Endodermal cell (in vitro differentiated cells): Measurements from ENCODE around the gene DSTN. TPM values are rescaled to one million over a fixed set of nuclear protein-coding genes. Genes with fewer than 3 reads are reported as not detected.

Source experiments
- DNase-seq: peaks from one replicate; pipeline ENCODE4 v3.0.0-alpha.2; 2017
- H3K27ac ChIP-seq: 2 replicates; pipeline ENCODE4 v1.5.1; 2013; ENCODE audit warnings: mild to moderate bottlenecking, low read depth, low read length, moderate library complexity
- H3K27me3 ChIP-seq: 2 replicates; pipeline ENCODE4 v1.6.1; 2013; ENCODE audit warnings: mild to moderate bottlenecking, low read length, moderate library complexity; ENCODE audit not compliant: insufficient read depth, control insufficient read depth, poor library complexity, severe bottlenecking
- H3K36me3 ChIP-seq: 2 replicates; pipeline ENCODE4 v1.7.0; 2013; ENCODE audit warnings: mild to moderate bottlenecking, low read length, moderate library complexity; ENCODE audit not compliant: control insufficient read depth, insufficient read depth
- H3K4me1 ChIP-seq: one replicate; pipeline ENCODE4 v1.7.0; 2013; ENCODE audit warnings: low read length; ENCODE audit not compliant: control insufficient read depth, insufficient read depth
- H3K4me3 ChIP-seq: 2 replicates; pipeline ENCODE4 v1.5.1; 2013; ENCODE audit warnings: mild to moderate bottlenecking, low read length, moderate library complexity
- H3K9ac ChIP-seq: 2 replicates; pipeline ENCODE4 v1.6.1; 2013; ENCODE audit warnings: mild to moderate bottlenecking, low read length, moderate library complexity; ENCODE audit not compliant: poor library complexity, severe bottlenecking; ENCODE audit errors: extremely low read depth
- H3K9me3 ChIP-seq: 2 replicates; pipeline ENCODE4 v1.6.1; 2013; ENCODE audit warnings: mild to moderate bottlenecking, low read length, moderate library complexity; ENCODE audit not compliant: control insufficient read depth
- H3K27ac Mint-ChIP-seq: 2 replicates; pipeline ENCODE4 v1.8.0; 2020; ENCODE audit warnings: mixed read lengths
- H3K27me3 Mint-ChIP-seq: 2 replicates; pipeline ENCODE4 v1.8.0; 2021; ENCODE audit warnings: mild to moderate bottlenecking, mixed read lengths; ENCODE audit not compliant: insufficient read depth
- H3K36me3 Mint-ChIP-seq: 2 replicates; pipeline ENCODE4 v1.8.0; 2020; ENCODE audit warnings: low read depth, mixed read lengths
- H3K4me1 Mint-ChIP-seq: 2 replicates; pipeline ENCODE4 v1.8.0; 2020; ENCODE audit warnings: mixed read lengths
- H3K4me3 Mint-ChIP-seq: 2 replicates; pipeline ENCODE4 v1.8.0; 2020; ENCODE audit warnings: mild to moderate bottlenecking, moderate library complexity, mixed read lengths
- H3K9me3 Mint-ChIP-seq: 2 replicates; pipeline ENCODE4 v1.8.0; 2020; ENCODE audit warnings: mild to moderate bottlenecking, mixed read lengths
- CTCF ChIP-seq: fragments of 200-600 bp; sonication (generic); conservative IDR thresholded peaks from 2 replicates; pipeline ENCODE4 v1.5.0; 2021; ENCODE audit warnings: antibody characterized with exemption, mild to moderate bottlenecking
- WGBS, 2 experiments: methylation state at CpG; one replicate each; pipeline versions ENCODE4 v1.1.5 to v1.1.7; 2013; ENCODE audit warnings: missing lambda C conversion rate in 2 of 2, mixed read lengths in 1 of 2; ENCODE audit not compliant: insufficient coverage in 1 of 2, insufficient read length in 1 of 2; 5-methylcytosine and 5-hydroxymethylcytosine counted together
- total RNA-seq, 2 donors: library from RNA; stranded (reverse); fragmentation: NEBNext Ultra II Directional in 1 of 2; extraction: Animal tissue kit (Norgen Biotek cat#: 25700) in 1 of 2; gene quantifications; 2 replicates in 1 of 2; 3 replicates in 1 of 2; pipeline ENCODE4 v1.2.1, GENCODE V29; 2021

The DSTN gene
- total RNA-seq, 2 donors from 2014 or later: 196 to 204 TPM

- peaks cover 42% of the 10 kb centered on the region for H3K36me3 ChIP-seq
- no peak overlapping the region for H3K27ac ChIP-seq
- Mint-ChIP-seq H3K36me3 (peaks cover 9% of the 10 kb centered on the region), H3K27me3 (no peaks in the 10 kb centered on the region), H3K27ac (no peak overlapping the region), H3K4me1 (peaks cover 18% of the 10 kb centered on the region), H3K4me3 (no peak overlapping the region), H3K9me3 (no peaks in the 10 kb centered on the region)
- peaks cover 4% of the 10 kb centered on the region for H3K4me1 ChIP-seq
- H3K9me3 ChIP-seq: no peaks in the 10 kb centered on the region
- no peaks in the 10 kb centered on the region for H3K27me3 ChIP-seq
- DNase-seq: no peak
- no peak for TF ChIP-seq CTCF
- 93 to 100% methylated on average over 1 to 3 of the region's 3 CpGs for WGBS, 2 experiments
- H3K9ac ChIP-seq: no peak overlapping the region
- H3K4me3 ChIP-seq: no peak overlapping the region
Measured at GRCh38 chr20:17583126-17583525, 13.3 kb downstream of the DSTN start.

GRCh38 chr20:17584689-17585088 lies 14.8 kb downstream of the DSTN start:
- Histone ChIP-seq H3K27me3 (no peaks in the 10 kb centered on the region), H3K36me3 (peaks cover 44% of the 10 kb centered on the region), H3K9me3 (no peaks in the 10 kb centered on the region), H3K4me1 (peaks cover 4% of the 10 kb centered on the region), H3K9ac (no peak overlapping the region), H3K4me3 (no peak overlapping the region), H3K27ac (no peak overlapping the region)
- H3K27ac Mint-ChIP-seq: no peak overlapping the region
- H3K36me3 Mint-ChIP-seq: peaks cover 15% of the 10 kb centered on the region
- no peak for TF ChIP-seq CTCF
- H3K4me1 Mint-ChIP-seq: peaks cover 14% of the 10 kb centered on the region
- no peak overlapping the region for H3K4me3 Mint-ChIP-seq
- DNase-seq: no peak
- H3K9me3 Mint-ChIP-seq: no peaks in the 10 kb centered on the region
- no peaks in the 10 kb centered on the region for H3K27me3 Mint-ChIP-seq

- Mint-ChIP-seq H3K36me3 (peaks cover 10% of the 10 kb centered on the region), H3K27me3 (no peaks in the 10 kb centered on the region), H3K9me3 (no peaks in the 10 kb centered on the region), H3K4me1 (peaks cover 9% of the 10 kb centered on the region), H3K27ac (no peak overlapping the region), H3K4me3 (no peak overlapping the region)
- peaks cover 40% of the 10 kb centered on the region for H3K36me3 ChIP-seq
- no peaks in the 10 kb centered on the region for H3K27me3 ChIP-seq
- WGBS, 2 experiments: 83 to 95% methylated on average over 1 to 2 of the region's 2 CpGs
- H3K9me3 ChIP-seq: no peaks in the 10 kb centered on the region
- peaks cover 4% of the 10 kb centered on the region for H3K4me1 ChIP-seq
- H3K27ac ChIP-seq: no peak overlapping the region
- no peak overlapping the region for H3K4me3 ChIP-seq
- no peak for TF ChIP-seq CTCF
- DNase-seq: no peak
- H3K9ac ChIP-seq: no peak overlapping the region
Measured at GRCh38 chr20:17586250-17586649, 16.4 kb downstream of the DSTN start.
